ENCODE data around the gene UBE2U. TPM values are rescaled to one million over a fixed set of nuclear protein-coding genes. Genes with fewer than 3 reads are reported as not detected.

Gene UBE2U, protein sequence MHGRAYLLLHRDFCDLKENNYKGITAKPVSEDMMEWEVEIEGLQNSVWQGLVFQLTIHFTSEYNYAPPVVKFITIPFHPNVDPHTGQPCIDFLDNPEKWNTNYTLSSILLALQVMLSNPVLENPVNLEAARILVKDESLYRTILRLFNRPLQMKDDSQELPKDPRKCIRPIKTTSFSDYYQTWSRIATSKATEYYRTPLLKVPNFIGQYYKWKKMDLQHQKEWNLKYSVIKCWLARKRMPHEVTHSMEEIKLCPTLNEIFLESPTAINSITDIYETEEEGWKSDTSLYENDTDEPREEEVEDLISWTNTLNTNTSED
- polyA plus RNA-seq (ENCODE audit: insufficient read length) = not detected

DNA sequence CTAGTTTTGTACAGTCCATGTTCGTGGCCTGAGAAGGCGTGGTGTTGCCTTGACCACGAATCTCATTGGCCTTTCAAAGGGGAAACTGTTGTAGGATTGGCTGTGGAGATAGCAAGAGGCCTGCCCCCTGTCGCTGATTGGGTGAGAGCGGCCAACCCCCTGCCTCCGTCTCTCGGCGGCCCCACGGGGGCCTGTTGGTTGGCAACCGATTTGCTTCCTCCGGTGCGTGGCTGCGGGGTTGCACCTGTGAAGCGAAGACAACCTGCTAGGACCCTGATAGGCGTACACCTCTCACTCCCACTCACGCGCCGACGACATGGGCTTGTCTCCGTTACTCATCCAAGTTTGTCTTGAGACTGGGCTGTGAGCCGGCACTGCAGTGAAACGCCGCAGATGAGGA lies at the start of gene UBE2U:
TSS of gene UBE2U (plus strand) at position 204 of the 400 bp plus-strand sequence. CDS start 428 bp downstream, outside the sequence.
- DNase-seq = no peak

- no peak for DNase-seq
Observed at GRCh38 chr1:64155278-64155677, 48.1 kb upstream of the UBE2U start.

- DNase-seq = no peak
Observed at GRCh38 chr1:64161357-64161941, 42.0 kb upstream of the UBE2U start.

DNA sequence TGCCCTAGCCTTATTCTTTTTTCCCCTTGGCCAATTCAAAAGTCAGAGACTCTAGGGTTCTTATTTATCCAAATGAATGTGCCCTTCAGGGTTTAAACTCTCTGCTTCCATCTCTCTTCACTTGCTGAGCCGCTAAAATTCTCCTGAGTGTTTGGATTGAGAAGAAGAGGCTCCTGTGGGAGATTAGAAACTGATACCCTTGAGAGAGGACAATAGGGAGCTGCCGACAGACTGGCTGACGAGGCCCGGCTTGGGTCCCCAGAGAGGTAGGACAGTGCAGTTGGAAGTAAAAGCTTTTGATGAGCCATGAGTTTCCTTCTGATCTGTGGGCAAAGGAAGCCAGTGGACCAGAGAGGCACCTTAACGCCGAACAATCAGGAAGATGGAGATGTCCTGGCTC lies 41.3 kb upstream of the UBE2U start:
- no peak for DNase-seq

DNA sequence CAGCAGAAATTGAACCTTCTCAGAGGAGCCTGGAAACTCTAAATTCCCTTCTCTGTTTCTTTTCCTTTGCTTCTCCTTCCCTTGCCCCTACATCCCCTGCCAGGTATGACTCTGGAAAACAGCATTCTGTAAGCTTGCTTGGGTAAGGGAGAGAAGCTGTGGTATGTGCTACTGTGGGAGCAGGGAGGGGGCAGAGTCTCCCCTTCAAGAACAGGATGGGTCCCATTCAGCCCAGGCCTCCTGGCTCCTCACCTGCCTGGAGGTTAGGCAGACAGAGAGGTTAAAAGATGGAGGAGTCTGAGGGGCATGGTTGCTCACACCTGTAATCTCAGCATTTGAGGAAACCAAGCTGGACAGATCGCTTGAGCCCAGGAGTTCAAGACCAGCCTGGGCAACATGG lies 40.6 kb upstream of the UBE2U start:
- no peak for DNase-seq

DNA sequence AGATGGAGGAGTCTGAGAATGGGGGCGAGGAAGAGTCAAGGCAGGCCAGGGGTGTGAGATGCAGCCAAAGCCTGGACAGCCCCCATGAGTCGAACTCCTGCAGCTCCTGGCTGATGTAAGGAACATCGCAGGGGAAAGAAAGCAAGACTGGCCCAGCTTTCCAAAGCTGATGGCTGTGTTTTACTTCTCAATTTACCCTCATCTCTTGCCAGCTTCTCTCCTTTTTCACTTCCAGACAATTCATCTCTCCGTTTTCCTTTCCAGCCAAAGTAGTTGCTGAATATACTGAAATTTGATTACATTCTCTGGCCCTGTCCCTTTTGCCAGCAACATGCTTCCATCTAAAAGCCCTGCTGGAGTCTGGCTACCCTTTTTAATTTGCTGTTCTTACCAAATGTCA lies 40.0 kb upstream of the UBE2U start:
- peak; percentile 54 for DNase-seq

DNA sequence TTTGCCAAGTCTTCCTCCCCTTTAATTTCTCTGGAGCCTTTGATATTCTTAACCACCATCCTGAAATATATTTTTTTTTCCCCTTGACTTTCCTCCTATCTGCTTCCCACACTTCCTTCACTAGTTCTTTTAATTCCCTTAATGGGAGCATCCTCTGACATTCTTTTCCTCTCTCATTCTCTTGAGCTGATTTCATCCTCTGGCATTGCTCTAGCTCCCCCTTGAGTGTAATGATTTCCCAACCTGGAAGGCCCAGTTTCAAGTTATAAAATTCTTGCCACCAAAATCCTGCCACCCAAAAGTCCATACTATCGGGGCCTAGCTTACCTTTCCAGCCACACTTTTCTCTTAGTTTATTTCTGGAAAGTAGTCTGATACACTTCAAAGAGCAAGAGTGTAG lies 39.5 kb upstream of the UBE2U start:
- no peak for DNase-seq

DNA sequence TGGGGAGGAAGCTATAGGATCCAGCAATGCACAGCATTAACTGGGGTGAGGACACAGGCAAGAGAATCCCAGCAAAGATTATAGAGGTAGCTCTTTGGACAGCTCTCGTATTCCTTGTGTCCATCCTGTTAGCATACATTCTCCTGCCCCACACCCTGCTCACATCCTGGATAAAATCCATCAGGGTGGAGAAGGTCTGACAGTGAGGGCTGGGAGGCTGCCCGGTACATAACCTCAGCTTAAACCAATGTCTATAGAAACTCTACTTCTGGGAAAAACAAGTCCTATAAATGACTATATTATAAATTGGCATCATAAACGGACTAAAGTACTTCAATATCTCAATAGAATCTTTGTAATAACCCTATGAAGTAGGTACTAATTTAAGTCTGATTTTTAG lies 36.8 kb upstream of the UBE2U start:
- no peak for DNase-seq

- DNase-seq = no peak
Observed at GRCh38 chr1:64167176-64167575, 36.2 kb upstream of the UBE2U start.

GRCh38 chr1:64171246-64171645 lies 32.2 kb upstream of the UBE2U start:
- no peak for DNase-seq

DNA sequence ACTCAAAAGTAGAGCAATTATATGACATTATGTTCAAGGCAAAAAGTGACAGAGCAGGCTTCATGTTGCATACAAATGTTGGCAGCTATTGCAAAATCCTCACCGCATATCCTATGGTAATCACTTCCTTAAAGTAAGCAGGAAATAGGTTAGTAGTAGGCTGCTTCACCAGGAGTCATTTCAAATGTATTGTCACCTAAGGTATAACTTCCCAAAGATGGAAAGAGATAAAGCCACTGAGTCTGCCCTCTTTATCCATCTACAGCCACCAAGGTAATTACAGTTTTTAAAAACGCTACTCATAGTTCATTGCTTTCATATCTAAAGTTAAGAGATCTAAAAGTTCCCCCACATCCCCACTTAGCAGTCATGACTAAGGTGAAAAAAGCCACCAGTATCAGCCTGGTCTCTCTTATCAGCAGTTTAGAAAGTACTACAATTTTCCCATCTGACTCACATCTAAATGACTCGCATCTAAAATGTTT lies 31.6 kb upstream of the UBE2U start:
- DNase-seq = no peak

DNA sequence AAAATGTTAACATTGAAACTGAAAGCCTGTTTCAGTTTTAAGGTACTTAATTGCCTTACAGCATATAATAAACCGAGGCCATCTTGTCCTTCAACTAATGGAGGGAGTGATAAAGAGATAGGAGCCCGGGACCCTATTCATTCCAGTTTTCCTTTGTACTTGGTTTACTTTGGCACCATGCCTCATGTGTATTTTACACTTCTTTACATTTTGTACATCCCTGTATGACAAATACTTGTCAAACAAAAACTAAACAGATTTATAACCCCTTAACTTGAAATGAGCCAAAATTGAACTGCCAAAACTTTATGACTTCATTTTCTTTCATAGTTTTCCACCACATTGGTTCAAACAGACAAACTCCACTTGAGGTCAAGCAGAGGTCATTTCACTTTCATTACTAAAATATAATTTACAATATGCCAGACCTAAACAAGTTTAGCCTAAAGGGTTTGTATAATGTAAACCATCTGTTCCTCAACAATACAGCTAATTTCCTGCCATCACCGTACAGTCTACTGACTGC lies 30.9 kb upstream of the UBE2U start:
- DNase-seq = no peak

DNA sequence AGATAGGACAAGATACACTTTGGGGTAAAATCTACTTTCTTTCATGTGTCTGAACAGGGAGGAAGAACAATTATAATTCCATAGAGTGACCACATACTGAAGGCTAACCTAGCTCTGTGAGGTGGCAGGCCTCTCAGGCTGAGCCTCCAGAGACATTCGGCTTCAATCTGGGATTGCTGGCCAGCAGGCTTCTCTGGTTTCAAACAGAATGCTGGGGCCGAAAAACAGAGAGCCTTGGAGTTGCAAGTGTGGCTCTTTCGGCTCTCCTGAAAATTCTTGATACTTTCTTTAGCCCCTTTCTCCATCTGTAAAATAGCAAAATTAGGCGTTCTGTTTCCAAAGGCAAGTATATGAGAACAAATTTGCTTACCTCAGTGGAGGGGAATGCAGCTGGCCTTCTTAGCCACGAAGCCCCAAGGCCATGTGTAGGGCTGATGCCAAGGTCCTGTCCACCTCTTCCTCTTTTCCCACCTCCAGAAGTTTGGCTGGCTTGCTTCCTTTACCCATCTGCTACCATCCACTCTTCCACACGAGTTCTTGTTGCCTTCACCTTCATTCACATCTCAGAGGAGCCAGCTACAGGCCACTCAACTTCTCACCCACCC lies 30.0 kb upstream of the UBE2U start:
- no peak for DNase-seq

DNA sequence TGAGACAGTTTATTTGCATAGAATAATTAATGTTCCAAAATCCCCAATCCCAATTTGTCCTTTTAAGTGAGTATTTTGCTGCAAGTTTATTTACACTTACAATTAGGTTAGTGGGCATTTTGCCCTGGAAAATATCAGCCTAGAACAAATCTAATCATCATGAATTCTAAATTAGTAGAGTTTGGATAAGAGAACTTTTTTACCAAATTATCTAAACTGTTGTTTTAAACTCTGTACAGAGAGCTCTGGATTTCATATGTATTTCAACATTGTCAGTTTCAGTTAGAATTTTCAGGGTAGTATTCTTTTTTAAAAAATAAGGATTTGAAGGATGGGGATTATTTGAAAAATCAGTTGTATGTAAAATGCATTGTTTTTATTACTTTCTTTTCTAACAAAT lies 27.8 kb upstream of the UBE2U start:
- no peak for DNase-seq

GRCh38 chr1:64176659-64177058 lies 26.8 kb upstream of the UBE2U start:
- no peak for DNase-seq

- DNase-seq = no peak
Observed at GRCh38 chr1:64179588-64179987, 23.8 kb upstream of the UBE2U start.

DNA sequence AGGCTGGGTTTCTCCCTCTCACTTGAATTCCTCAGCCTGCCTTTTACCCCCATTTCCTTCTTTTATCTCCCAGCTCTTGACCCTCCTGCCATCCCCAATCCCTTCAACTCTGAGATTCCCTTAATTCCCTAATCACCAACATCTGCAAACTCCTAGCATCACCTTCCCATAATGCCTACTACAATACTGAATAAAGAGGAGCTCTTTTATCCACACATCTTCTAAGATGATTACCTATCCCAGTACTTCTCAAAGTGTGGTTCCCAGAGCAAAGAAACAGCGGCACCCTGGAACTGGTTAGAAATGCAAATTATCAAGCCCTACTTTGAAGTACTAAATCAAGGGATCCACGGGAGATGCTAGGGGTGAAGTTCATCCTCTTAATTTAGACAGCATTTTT lies 21.2 kb upstream of the UBE2U start:
- no peak for DNase-seq

DNA sequence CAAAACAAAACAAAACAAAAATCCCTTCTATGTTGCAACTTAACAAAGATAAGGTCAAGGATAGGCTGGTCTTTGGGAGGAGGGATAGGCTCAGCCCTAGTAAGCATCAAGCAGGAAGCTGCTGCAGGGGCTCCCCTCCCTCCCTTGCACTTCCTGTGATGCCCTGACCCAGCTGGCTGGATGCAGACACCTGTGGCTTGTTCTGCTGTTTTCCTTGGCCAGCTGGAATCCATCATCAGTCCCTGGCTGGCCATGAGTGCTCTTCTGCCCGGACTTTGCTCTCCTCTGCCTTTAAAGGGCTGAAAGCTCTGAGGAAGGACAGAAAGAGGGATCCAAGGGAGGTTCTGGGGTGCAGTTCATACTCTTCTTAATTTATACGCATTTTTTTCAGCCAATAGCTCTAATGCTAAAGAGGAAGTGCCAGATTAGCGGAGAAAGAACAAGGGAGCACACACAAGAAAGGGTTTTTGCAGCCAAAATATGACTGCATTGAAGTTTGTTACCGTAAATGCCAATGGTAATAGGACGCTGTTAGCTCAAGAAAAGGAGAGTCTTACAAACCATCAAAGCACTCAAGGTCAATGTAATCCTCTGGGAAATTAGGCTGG lies 19.9 kb upstream of the UBE2U start:
- no peak for DNase-seq

DNA sequence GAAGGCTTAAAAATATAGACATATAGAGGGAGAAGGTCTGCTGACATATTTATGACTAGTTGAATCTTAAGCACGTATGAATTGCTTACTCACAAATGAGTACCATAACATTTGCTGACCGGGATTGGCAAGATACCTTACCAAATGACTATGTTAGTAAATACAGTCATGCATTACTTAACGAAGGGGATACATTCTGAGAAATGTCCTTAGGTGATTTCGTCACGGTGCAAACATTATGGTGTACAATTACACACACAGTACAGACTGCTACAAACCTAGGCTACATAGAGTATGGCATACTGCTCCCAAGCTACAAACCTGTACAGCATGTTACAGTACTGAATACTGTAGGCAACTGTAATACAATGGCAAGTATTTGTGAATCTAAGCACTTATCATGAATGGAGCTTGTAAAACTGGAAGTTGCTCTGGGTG lies 19.4 kb upstream of the UBE2U start:
- no peak for DNase-seq

GRCh38 chr1:64186138-64186897 lies 17.1 kb upstream of the UBE2U start:
- no peak for DNase-seq

GRCh38 chr1:64186898-64187280 lies 16.5 kb upstream of the UBE2U start:
- no peak for DNase-seq

DNA sequence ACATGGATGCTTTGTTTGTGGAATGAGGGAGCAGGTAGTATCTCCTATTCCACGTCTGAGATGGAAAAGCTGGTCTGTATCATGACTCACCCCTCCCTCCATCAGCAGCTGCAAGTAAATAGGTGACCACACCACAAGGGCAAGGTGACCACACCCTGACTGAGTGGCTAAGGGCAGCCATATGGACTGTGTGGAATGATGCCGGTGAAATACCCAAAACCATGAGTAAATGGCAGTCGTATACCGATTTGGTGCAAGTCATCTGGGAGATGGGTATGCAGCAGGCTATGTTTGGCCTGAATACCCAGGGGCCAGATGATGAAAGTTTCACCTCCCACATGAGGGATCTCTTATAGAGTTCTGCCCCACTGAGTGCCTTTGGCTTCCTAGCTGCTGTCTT lies 15.8 kb upstream of the UBE2U start:
- no peak for DNase-seq

DNA sequence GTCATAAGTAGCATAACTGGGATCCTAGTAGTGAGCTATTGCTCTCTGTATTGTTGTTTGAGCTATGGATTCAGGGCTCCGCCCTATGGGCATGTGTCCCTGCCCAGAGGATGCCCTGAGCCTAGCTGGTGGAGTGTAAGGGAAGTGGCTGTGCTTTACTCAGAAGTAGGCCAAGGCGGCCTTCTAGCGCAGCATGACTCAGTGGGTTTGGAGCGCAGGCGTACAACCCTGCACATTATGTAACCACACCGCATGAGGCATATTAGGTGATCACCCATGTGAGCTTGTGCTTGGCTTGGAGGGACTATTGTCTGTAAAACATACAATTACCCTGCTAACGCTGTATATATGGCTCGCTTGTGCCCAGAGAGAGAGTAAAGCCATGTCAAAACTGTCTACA lies 11.1 kb upstream of the UBE2U start:
- no peak for DNase-seq
